Fibroblast of skin of left quadriceps (primary cell): ENCODE data around the gene TTC7B.

Experiments used
- DNase-seq, 2 experiments: peaks; one replicate each; pipeline ENCODE4 v3.0.0-alpha.2; 2013; ENCODE audit warnings: low read depth in 2 of 2

The TTC7B gene

DNA sequence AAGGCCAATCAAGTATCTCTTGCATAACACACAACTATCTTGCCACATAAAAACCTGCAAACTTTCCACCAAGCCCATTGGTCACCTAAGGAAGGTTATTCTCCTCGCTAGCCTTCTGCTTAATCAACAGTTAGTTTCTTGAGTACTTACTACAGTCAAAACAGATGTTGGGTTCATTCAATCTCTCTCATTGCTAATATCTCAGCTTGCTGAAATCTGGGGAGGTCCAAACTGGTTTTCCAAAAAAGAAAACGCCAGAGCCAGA lies 74.6 kb downstream of the TTC7B start:
- no peak for DNase-seq

DNA sequence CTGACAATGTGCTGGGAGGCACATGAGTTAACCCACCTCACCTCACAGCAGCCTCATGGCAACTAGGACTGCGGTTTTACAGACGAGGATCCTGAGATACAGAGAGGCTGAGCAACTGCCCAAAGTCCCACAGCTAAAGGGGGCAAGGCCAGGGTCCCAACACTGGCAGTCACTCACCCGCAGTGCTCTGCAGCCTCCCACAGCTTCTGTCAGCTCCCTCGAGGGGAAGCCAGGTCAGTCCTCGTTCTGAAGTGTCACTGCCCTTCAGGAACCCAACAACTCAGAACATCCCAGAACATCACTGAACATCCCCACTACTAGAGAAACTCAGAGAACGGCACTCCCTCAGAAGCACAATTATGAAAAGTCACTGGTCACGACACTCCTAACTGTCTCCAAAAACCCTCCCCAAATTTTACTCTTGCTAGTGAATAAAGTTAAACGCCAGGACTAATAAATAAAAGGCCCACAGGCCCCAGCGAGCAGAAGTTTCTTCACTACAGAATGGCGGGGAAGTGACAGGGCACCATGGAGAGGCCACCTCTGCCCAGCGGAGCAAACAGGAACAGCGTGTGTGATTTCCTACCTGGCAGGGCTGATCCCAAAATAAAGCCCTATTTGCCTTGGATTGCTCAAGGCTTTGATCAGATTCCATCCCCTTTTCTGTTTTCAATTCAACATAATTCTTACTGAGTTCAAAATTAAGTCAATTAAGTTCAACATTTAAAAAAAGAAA lies 75.1 kb downstream of the TTC7B start:
- DNase-seq = no peak

DNA sequence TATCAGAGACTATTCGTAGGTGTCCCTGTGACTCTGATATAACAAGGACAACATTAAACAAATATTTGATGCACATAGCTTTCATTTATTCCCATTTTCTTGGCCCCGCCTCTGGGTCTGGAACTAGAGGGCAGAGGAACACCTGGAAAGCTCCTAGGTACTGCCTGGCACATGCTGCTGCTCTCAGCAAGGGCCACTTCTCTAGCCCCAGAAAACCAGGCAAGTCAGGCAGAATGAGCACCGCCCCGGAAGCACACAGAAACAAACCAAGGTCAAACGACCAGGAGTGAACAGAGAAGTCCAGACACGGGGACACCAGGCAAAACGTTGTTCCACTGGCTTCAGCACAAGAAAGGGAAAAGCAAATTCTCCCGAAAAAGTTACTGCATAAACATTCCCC lies 76.1 kb downstream of the TTC7B start:
- DNase-seq = no peak

DNA sequence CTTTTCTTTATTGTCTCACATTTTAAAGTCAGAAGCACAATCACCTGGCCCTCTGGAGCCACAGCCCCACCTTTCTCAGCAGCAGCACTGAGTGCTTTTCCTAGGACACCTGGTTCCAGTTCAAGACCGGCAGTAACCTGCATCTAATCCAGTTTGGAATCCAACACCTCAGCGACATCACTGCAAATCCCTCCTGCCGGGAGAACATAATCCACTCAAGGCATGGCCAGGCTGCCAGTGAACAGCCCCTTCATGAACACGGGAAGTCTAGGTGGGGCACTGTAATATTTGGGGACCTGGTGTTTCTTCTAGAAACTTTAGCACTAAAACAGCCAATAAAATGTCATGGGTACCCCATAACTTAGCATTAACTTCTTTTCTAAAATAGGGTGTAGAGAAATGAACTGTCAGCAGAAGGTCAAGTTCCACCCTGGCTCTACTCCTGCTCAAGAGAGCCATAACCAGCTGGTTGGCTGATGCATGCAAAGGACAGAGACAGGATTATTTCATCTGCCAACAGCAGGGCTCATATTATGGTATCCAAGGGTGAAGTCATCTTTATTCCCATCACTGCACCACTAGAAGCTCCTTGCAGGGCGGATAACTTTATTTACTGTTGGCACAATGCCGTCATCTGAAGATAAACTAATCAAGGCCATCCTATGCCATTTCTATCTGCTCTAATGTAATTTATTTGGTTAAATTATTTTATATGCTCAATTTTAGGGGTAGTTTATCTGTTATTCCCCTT lies 76.7 kb downstream of the TTC7B start:
- no peak for DNase-seq

DNA sequence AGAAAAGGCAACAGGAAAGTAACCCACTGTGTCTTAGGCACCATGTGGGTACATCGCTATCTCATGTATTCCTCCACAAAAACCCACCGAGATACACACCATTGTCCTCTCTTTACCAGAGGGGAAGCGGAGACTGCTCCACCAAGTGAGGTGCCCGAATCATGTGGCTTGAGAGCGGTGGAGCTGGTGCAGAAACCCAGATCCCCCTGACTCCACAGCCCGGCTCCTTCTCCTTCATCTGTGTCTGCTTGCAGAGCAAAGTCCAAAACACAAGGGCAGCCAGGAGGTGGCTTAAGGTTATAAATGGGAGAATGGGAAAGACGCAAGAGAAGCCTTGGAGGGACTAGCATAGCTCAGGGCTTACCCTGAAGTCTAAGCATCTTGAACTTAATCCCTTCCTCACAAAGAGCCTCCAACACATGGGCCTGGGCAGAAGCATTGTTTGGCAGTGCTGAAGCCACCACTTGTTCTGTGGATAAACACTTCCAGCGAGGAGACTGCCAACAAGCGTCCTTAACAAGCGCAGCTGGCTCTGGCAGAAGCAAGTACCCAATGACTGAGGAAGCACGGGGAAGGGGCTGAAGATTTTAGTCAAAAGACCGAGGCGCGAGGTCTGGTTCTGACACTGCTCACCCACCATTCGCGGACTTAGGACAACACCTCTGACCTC lies 83.0 kb downstream of the TTC7B start:
- no peak for DNase-seq

DNA sequence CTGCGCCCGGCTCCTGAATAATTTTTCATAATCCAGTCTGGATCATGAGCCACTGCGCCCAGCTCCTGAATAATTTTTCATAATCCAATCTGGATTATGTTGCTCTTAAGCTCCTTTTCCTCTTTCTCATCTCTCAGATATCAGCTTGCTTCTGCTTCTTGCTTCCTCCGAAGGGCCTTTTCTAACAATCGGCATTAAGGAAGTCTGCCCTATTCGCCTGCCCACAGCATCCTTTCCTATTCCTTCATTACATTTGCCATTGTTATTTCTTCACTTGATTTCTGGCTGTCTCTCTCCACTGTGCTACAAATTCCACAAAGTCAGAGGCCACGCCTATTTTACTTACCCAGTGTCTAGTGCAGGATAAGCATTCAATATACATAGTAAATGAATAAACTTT lies 83.5 kb downstream of the TTC7B start:
- DNase-seq = no peak

DNA sequence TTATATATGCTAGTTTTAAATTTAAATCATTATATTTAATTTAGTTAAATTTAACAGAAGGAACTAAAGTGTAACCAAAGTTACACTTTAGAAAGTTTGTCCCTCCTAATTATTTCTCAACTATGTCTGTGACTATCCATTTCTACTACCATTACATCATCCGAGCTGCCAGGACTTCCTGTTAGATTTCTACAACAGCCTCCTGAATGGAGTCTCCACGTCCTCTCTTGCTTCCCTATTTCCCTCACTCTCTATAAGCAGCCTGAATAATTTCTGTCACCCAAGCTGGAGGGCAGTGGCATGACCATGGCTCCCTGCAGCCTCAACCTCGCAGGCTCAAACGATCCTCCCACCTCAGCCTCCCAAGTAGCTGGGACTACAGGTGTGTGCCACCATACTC lies 84.1 kb downstream of the TTC7B start:
- DNase-seq = no peak

DNA sequence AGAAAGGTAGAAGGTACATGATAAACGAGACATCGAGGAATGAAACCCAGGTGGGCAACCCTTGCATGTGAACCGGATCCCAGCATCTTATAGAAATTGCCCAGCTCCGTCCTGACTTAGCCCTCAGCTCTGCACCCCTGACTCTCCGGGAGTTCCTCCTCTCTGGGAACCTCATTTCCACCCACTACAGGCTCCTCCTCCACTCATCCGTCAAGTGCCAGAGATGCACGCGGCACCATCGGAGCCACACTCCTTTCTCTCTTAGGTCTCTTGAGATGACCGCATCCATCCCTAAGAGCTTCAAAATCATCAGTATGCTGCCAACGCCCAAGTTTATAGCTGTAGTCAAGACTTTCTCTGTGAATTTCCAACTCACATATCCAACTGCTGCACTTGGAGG lies 84.7 kb downstream of the TTC7B start:
- no peak for DNase-seq

DNA sequence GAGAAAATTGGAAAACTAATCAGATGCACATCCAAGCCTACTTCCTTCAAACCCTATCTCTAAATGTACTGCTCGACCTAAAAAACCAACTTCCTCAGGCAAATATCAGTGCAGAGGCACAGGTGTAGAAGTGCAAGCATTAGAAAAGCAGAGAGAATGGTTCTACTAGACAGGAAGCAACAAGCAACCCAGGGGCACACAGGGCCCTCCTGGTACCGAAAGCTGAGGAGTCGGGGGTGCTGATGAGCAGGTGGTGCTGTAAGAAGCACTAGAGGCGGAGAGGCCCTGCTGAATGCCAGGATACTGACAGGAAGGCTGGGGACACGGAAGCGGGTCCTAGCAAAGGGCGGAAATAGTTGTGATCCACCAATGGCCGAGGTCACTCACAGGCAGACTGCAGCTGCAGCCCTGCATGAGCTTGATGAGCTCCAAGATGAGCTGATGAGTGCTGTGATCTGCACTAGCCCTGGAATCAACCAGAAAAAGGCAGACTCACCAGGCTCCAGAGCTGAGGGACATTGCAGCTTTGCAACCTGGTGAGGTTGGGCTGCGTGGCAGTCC lies 85.9 kb downstream of the TTC7B start:
- DNase-seq = no peak

DNA sequence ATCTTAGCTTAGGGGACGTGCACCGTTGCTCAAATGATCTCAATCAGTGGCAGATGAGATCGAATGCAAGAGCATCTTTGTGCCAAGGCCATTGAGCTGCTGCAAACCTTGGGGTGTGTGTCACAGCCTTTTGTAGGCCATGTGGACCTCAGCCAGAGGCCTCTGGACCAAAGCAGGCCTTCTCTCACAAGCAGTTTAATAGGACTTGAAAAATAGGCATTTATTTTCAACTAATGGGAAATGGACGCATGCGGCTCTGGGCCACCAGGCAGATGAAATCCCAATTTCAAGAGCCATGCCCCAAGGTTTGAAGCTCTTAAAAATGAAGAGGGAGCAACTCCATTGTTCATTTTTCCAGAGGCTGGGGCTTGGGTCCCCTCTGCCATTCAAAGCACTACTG lies 87.3 kb downstream of the TTC7B start:
- no peak for DNase-seq

DNA sequence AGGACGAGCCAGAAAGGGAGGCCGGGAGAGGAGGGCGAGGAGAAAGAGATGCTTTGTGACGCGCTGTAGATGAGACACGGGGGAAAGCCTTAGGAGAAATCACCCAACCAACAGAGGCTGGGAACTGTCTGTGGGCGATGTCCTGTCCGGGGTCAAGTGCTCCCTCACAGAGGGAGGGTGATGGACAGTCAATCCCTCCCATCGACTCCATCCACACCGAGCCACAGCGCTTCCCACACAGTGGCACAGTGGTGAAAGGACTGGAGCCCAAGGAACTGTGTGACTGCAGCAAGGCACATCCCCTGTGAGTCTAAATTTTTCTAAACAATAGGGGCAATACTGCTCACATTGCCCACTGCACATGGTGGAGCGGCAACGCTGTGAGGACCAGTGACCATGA lies 89.1 kb downstream of the TTC7B start:
- DNase-seq = no peak

DNA sequence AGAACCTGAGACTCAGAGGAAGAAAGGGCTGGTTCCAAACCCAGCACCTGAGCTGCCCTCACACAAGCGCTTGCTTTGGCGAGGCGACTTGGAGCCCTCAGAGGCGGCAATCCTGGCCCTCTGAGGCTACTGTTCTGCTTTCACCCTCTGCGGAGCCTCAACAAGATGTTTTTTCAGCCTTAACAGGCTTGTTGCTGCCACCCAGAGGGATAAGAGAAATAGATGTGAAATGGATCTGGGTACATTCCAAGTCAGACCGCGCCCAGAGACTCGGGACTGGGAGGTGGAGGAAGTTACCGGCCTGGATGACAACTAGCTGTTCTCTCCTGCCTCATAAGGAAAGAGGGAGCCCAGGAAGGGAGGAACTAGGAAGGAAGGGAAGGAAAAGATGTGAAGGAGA lies 89.6 kb downstream of the TTC7B start:
- DNase-seq = peak; percentile 40 to 44

DNA sequence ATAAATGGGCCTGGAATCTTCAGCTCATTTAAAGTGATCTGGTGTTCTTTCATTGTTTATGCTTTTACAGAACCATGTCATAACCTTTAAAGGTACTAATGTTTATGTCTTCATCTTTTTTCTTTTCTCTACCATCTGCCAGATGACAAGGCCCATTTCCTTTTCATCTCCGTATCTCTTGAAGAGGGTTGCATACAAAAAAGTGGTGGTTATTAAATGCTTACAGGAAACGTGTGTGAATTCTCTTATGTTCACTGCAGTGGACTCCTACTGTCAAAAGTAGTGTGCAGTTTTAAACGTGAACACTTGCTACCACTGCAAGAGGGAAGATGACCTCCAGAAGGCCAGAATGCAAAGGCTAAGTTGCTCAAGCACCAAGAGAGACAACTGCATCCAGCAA lies 91.4 kb downstream of the TTC7B start:
- DNase-seq = no peak

DNA sequence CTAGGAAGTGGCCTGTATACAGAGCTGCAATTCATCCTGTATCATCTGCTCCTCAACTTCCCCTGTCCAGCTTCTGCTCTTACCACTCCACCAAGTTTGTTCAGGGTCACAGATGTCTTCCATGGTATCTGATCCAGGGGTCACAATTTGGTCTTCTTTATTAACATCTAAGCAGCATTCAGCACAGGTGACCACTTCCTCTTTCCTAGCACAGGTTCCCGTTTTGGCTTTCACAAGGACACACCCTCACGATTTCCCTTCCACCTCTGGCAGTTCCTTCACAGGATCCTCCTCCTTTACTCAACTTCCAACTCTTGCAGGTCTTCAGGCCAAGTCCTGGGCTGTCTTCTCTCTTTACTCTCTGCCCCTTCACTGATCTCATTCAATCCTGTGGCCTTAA lies 93.6 kb downstream of the TTC7B start:
- no peak for DNase-seq

DNA sequence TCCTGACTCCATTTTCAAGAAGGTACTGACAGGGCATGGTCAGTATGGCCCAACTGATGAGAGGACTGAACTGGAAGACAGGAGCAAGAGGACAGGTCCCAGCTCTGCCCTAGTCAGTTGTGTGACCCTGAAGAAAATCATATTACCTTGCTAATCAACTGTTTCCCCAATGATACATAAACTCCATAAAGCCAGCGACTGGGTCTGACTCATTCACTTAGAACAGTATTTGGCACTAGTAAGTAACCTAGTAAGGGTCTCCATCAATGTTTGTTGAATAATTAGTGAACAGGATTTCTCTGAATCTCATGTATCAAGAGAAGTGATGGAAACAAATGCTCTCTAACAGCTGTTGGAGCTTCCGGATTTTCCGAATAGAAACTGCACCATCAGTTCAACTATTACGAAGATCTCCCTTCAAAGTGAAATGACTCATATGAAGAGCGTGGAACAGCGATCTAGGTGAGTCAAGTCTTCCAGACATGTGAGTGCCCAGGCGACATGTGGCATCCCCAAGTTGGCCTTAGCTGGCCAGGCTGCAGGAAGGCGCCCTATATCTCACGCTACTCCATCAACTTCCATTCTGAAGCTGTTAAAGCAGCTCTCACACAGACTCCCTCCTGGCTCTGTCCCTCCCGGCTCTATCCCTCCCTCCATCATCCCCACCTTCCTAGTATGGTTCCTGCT lies 94.5 kb downstream of the TTC7B start:
- no peak for DNase-seq

DNA sequence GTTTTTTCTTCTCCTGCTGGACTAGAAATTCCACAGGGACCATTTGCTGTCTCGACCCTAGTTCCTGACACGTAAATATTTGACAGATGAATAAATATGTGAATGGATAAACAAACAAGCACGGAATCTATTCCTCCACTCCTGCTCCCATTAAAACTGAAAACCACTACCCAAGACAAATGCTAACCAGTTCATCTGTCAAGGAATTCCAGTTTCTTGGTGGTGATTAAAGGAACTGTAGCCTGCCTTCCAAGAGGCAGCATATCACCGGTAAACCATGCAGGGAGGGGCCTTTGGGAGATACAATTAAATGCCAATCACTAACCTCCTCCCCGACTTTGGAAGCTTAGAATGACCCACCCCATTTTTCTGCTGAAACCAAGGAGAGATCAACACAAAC lies 95.4 kb downstream of the TTC7B start:
- DNase-seq = no peak

DNA sequence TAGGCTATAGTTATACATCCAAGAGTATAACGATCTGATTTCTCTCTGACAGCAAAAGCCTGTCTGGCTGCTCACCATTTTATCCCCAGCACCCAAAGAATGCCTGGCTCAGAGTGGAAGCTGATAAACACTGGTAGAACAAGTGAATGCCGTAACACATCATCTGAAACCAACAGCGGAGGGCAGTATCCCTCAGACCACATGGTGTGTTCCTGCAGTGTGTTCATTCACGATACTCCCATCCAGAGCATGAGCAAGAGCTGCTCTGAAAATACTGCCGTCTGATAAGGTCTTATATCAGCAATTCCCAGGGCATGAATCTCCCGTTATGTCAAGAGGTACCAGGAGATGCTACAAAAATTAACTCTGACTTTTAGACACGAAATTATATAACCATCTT lies 95.9 kb downstream of the TTC7B start:
- DNase-seq = no peak

DNA sequence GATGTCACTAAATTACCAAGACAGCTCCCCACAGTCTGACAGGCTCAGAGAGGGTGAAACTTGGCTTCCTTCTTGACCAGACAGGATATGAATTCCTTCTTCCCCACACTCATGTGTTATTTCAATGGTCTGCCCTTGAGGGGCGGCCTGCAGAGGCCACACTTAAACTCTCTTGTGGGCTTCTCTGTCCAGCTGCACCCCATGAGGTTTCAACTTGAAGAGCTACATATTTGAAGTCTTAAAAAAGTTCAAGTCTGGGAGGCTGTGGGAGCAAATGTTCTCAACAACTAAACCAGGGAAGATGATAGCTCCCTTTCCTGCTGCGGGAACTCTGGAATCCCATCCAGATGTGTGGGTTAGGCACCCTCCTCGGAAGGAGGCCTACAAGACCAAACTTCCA lies 98.3 kb downstream of the TTC7B start:
- peak; percentile 52 to 55 for DNase-seq

DNA sequence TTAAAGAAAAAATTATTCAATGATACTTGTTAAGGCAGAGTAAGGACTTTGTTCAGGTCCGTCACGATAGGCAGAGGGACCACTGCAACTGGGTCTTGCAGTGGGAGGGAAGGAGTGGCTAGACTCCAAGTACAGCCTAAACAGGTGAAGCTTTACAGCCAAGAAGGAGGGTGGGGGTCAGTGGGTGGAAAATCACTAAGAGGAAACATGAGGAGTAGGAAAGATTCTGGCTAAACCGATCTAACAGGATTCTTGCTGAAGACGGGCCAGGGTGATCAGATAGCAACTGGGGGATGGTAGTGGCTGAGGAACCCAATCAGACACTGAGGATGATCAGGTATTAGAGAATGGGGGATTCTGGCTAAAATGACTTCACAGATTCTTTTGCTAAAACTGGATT lies 100.2 kb downstream of the TTC7B start:
- DNase-seq = no peak

DNA sequence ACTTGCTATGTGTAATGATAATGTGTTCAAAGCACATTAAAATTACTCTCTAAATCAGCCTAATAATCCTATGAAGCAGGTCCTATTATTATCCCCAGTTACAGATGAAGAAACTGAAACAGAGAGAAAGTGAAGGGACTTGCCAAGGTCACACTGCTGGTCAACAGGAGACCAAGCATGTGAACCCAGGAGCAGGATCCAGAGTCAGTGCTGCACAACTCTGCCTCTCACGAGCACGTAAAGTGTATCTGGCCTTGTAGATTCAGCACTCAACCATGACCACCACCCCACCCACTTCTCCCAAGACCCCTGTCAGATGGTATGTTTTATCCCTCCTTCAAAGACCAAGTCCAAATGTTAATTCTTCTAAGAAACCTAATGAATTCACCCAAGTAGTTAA lies 100.7 kb downstream of the TTC7B start:
- no peak for DNase-seq

DNA sequence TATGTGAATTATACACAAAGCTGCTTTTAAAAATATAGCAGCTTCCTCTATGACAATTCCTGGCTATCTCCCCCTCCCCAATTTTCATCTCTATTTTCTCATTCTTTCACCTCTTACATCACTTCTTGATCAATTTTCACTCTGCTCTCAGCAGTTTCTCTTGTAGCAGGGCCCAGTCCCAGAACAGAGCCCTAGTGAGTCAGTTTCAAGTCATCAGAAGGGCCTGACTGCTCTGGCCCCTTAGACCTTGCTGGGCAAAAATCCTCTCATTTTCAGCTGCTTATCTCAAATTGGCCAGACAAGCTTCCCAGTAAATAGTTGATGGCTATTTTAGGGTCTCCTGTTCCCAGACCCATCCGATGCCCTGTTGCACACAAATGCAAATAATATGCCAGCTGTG lies 101.4 kb downstream of the TTC7B start:
- no peak for DNase-seq

DNA sequence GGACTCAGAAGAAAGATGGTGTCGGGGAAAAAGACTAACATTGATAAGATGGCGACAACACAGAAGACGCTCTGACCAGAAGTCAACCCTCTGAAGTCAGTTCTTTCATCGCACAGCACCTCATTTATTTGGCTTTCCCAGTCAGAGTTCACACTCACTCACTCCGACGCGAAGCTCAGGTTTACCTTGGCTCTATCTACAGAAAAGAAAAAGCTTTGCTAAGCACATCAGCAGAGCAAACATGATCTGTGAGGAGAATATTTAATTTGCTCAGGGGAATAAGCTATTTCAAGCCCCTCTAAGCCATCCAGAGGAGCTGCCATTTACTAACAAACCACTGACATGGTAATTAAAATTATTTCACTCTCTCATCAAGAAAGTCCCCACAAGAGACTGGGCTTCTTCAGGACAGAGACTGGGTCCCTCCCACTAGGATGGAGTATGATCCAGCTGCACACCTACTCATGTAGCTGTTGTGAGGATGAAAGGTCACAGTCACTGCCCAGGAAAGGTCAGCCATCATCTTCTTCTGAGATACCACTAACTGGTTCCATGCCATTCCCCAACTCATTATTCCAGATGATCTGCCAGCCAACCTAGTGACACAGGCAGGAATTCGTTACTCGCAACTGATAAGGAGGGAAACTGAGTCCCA lies 111.4 kb downstream of the TTC7B start:
- no peak for DNase-seq
